ENCODE data around the gene ADAMTS8. TPM values are rescaled to one million over a fixed set of nuclear protein-coding genes. Genes with fewer than 3 reads are reported as not detected.
"Not testable (repeated sequence)": the region's sequence is repeated elsewhere in the genome, so short reads cannot be mapped to it uniquely, and the experiment has no call there.

ADAMTS8 gene
- total RNA-seq, 1 experiment from 2014 or later: 0.07 TPM

DNA sequence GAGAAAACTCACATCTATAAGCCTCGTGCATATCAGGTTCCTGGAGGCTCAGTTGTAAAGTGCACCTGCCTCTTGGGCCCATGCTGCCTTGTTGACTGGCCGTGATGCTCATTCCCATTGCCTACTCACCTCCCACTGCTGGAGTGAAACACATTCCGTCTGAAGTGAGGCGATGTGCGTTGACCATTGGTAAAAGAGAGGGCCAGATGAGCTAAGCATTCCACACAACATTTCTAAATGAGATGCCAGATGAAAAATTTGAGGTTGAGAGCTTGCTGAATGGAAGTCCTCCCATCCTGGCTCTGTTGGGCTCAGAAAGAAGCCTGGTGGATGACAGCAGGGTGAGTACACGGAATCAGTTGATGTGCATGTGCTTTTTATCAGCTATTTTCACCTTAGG lies 11.5 kb upstream of the ADAMTS8 start (continued):
- TF ChIP-seq, protein P1, sequence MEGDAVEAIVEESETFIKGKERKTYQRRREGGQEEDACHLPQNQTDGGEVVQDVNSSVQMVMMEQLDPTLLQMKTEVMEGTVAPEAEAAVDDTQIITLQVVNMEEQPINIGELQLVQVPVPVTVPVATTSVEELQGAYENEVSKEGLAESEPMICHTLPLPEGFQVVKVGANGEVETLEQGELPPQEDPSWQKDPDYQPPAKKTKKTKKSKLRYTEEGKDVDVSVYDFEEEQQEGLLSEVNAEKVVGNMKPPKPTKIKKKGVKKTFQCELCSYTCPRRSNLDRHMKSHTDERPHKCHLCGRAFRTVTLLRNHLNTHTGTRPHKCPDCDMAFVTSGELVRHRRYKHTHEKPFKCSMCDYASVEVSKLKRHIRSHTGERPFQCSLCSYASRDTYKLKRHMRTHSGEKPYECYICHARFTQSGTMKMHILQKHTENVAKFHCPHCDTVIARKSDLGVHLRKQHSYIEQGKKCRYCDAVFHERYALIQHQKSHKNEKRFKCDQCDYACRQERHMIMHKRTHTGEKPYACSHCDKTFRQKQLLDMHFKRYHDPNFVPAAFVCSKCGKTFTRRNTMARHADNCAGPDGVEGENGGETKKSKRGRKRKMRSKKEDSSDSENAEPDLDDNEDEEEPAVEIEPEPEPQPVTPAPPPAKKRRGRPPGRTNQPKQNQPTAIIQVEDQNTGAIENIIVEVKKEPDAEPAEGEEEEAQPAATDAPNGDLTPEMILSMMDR (IDR thresholded peaks at IDR 0.05 in 2 of 3, conservative IDR thresholded peaks at IDR 0.05 in 1 of 3; ENCODE audit: borderline replicate concordance in 1 of 3, insufficient read depth in 1 of 3, low read depth in 2 of 3, low read length in 2 of 3): no peak
- TF ChIP-seq, protein P2, sequence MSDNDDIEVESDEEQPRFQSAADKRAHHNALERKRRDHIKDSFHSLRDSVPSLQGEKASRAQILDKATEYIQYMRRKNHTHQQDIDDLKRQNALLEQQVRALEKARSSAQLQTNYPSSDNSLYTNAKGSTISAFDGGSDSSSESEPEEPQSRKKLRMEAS (IDR thresholded peaks at IDR 0.05): no peak

DNA sequence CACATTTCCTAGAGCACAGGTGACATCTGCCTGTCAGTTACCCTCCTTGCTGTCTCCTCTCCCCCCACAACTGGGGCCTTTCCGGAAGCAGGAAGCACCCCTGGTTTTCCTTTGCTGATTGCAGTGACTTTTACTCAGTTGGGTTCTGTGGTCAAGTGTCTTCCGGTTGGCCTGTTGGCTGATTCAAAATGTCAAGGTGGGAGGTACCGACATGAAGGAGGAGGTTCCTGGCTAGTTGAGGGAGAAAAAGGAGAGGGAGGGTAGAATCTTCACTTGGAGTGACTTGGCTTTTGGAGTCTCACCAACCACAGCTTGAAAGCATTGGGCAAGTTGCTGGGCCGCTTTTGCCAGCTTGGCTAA lies 10.7 kb upstream of the ADAMTS8 start:
- ChIA-PET POLR2A (no interaction called here), RAD21 (ENCODE audit: low non-redundant PET in 1 of 2, low total read pairs in 2 of 2, uncharacterized antibody in 2 of 2, unreplicated experiment in 2 of 2) (no interaction called here), CTCF (no interaction called here)
- Histone ChIP-seq H3K4me3 (replicated peaks in 1 of 2; ENCODE audit: low read depth in 1 of 2, low read length in 2 of 2) (no peak overlapping the region), H3K4me2 (ENCODE audit: low read length) (no peak overlapping the region), H3K4me1 (ENCODE audit: control insufficient read depth in 1 of 2, insufficient read depth in 2 of 2, low read length in 2 of 2) (peaks cover 0 to 3% of the 10 kb centered on the region in 2 experiments; a peak in 1 of 4 replicates), H3K36me3 (ENCODE audit: control insufficient read depth in 1 of 2, insufficient read depth in 2 of 2, low read length in 2 of 2) (no peaks in the 10 kb centered on the region), H2AFZ (ENCODE audit: low read depth, low read length, poor library complexity, severe bottlenecking) (no peak overlapping the region), H3K9me3 (ENCODE audit: control insufficient read depth in 1 of 2, insufficient read depth in 1 of 2, low read depth in 1 of 2, low read length in 2 of 2) (no peaks in the 10 kb centered on the region), H3K27ac (ENCODE audit: low read depth, low read length) (no peak overlapping the region), H3K79me2 (ENCODE audit: insufficient read depth, low read length) (no peaks in the 10 kb centered on the region), H4K20me1 (ENCODE audit: insufficient read depth) (no peaks in the 10 kb centered on the region), H3K9ac (ENCODE audit: low read length) (no peak overlapping the region), H3K27me3 (ENCODE audit: insufficient read depth, low read length) (no peaks in the 10 kb centered on the region; the same call in 1 of the 2 replicates), H3K9me2 (ENCODE audit: insufficient read depth) (no peaks in the 10 kb centered on the region)
- DNase-seq (ENCODE audit: low read depth, low spot score): no peak
- BruUV-seq (replicated peaks): no TSS peak
- TF ChIP-seq, protein P3, sequence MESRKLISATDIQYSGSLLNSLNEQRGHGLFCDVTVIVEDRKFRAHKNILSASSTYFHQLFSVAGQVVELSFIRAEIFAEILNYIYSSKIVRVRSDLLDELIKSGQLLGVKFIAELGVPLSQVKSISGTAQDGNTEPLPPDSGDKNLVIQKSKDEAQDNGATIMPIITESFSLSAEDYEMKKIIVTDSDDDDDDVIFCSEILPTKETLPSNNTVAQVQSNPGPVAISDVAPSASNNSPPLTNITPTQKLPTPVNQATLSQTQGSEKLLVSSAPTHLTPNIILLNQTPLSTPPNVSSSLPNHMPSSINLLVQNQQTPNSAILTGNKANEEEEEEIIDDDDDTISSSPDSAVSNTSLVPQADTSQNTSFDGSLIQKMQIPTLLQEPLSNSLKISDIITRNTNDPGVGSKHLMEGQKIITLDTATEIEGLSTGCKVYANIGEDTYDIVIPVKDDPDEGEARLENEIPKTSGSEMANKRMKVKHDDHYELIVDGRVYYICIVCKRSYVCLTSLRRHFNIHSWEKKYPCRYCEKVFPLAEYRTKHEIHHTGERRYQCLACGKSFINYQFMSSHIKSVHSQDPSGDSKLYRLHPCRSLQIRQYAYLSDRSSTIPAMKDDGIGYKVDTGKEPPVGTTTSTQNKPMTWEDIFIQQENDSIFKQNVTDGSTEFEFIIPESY (IDR thresholded peaks at IDR 0.05; ENCODE audit: extremely low read depth, insufficient replicate concordance, low read length): no peak
- no peak for TF ChIP-seq SP1 (IDR thresholded peaks at IDR 0.05; ENCODE audit: low read depth)
- no peak for TF ChIP-seq CBX3 (IDR thresholded peaks at IDR 0.05; ENCODE audit: low read depth)
- TF ChIP-seq, protein P4, sequence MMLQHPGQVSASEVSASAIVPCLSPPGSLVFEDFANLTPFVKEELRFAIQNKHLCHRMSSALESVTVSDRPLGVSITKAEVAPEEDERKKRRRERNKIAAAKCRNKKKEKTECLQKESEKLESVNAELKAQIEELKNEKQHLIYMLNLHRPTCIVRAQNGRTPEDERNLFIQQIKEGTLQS (IDR thresholded peaks at IDR 0.05): no peak
- TF ChIP-seq POLR2AphosphoS5 (IDR thresholded peaks at IDR 0.05; ENCODE audit: low read depth, low read length): no peak
- no peak for TF ChIP-seq ELF1 (IDR thresholded peaks at IDR 0.05; ENCODE audit: borderline replicate concordance, low read depth)
- TF ChIP-seq FOSL1 (IDR thresholded peaks at IDR 0.05; ENCODE audit: low read depth): no peak
- intact Hi-C loops (cut with micrococcal nuclease): loop anchor here (10.0 kb wide), 2 partner anchors 226 to 654 kb away; no protein-coding TSS in a partner anchor
- ATAC-seq: no peak

DNA sequence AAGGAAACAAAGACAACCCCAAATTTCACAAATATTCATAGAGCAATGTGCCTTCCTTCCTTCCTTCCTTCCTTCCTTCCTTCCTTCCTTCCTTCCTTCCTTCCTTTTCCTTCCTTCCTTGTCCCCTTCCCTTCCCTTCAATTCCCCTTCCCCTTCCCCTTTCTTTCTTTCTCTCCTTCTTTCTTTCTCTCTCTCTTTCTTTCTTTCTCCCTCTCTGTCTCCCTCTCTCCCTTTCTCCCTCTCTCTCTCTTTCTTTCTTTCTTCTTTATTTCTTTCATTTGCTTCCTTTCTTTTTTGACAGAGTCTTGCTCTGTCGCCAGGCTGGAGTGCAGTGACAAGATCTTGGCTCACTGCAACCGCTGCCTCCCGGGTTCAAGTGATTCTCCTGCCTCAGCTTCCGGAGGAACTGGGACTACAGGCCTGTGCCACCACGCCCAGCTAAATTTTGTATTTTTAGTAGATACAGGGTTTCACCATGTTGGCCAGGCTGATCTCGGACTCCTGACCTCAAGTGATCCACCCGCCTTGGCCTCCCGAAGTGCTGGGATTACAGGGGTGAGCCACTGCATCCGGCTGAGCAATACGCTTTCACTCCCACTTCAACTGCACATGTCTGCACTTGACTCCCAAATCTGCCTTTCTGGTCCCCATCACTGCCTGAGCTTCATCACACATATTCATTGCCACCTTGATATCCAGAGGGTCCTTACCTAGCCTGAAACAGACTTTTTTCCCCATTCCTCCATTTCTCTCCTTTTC lies 10.2 kb upstream of the ADAMTS8 start:
- ATAC-seq; RAD21 ChIA-PET (ENCODE audit: low non-redundant PET in 1 of 2, low total read pairs in 2 of 2, uncharacterized antibody in 2 of 2, unreplicated experiment in 2 of 2); H3K4me3 ChIP-seq (replicated peaks in 1 of 2; ENCODE audit: low read depth in 1 of 2, low read length in 2 of 2); H3K4me1 ChIP-seq (ENCODE audit: control insufficient read depth in 1 of 2, insufficient read depth in 2 of 2, low read length in 2 of 2); H3K36me3 ChIP-seq (ENCODE audit: control insufficient read depth in 1 of 2, insufficient read depth in 2 of 2, low read length in 2 of 2); DNase-seq (ENCODE audit: low read depth, low spot score); H3K4me2 ChIP-seq (ENCODE audit: low read length); H3K27me3 ChIP-seq (ENCODE audit: insufficient read depth, low read length); BruUV-seq (replicated peaks); H3K9ac ChIP-seq (ENCODE audit: low read length); H3K27ac ChIP-seq (ENCODE audit: low read depth, low read length); POLR2A ChIA-PET; H2AFZ ChIP-seq (ENCODE audit: low read depth, low read length, poor library complexity, severe bottlenecking); H3K9me2 ChIP-seq (ENCODE audit: insufficient read depth); H4K20me1 ChIP-seq (ENCODE audit: insufficient read depth); H3K79me2 ChIP-seq (ENCODE audit: insufficient read depth, low read length); H3K9me3 ChIP-seq (ENCODE audit: control insufficient read depth in 1 of 2, insufficient read depth in 1 of 2, low read depth in 1 of 2, low read length in 2 of 2): not testable (repeated sequence)
- intact Hi-C loops (cut with micrococcal nuclease): loop anchor here (10.0 kb wide), 2 partner anchors 226 to 654 kb away; no protein-coding TSS in a partner anchor
- CTCF ChIA-PET: interaction anchor here (2.0 kb wide), 1 partner anchor 424 kb away, joined by 7 read pairs; no protein-coding TSS in a partner anchor

Measured in HCT116 (cell line).